CD4-positive, alpha-beta T cell treated with Interferon alpha-2 for 1 hour (primary cell): ENCODE data around the gene KRTAP10-3.
A peak's percentile ranks its signal among the peaks of the same experiment; 100 is the strongest.

ENCODE experiments used
- DNase-seq, 2 donors: peaks; one replicate each; pipeline ENCODE4 v3.0.0-alpha.2; 2020 to 2022

The KRTAP10-3 gene

GRCh38 chr21:44514746-44515358, 43.7 kb downstream of the KRTAP10-3 start:
- DNase-seq, result no peak

- no peak for DNase-seq
Observed at GRCh38 chr21:44514218-44514520, 44.4 kb downstream of the KRTAP10-3 start.

GRCh38 chr21:44513389-44514217, 45.0 kb downstream of the KRTAP10-3 start:
- DNase-seq, result no peak

GRCh38 chr21:44512496-44513388, 45.9 kb downstream of the KRTAP10-3 start:
- no peak for DNase-seq

GRCh38 chr21:44511938-44512275, 46.7 kb downstream of the KRTAP10-3 start:
- DNase-seq, result no peak

GRCh38 chr21:44511219-44511937, 47.2 kb downstream of the KRTAP10-3 start:
- no peak for DNase-seq

GRCh38 chr21:44510508-44511218, 47.9 kb downstream of the KRTAP10-3 start:
- peak; percentile 73 to 83 for DNase-seq

- no peak for DNase-seq
Observed at GRCh38 chr21:44510109-44510507, 48.5 kb downstream of the KRTAP10-3 start.

GRCh38 chr21:44509539-44509938, 49.1 kb downstream of the KRTAP10-3 start:
- no peak for DNase-seq

GRCh38 chr21:44508711-44509445, 49.7 kb downstream of the KRTAP10-3 start:
- DNase-seq, result no peak

GRCh38 chr21:44508426-44508710, 50.2 kb downstream of the KRTAP10-3 start:
- no peak for DNase-seq
